ENCODE results near the gene EID2. TPM values are rescaled to one million over a fixed set of nuclear protein-coding genes. Genes with fewer than 3 reads are reported as not detected.

Gene EID2
- total and polyA plus RNA-seq, 4 donors, result 1.5 to 8.5 (median 4.5) TPM

GRCh38 chr19:39500543-39500942 is 39.4 kb downstream of the EID2 start:
- DNase-seq (ENCODE audit: low spot score), result no peak
- H3K27me3 ChIP-seq (ENCODE audit: control insufficient read depth in 4 of 4, insufficient read depth in 4 of 4, low read length in 3 of 4), result peaks cover 2 to 10% (median 7%) of the 10 kb centered on the region in 4 donors
- H3K9ac ChIP-seq (ENCODE audit: low read depth in 1 of 2, low read length in 2 of 2), result no peak overlapping the region
- no peak overlapping the region for H3K27ac ChIP-seq (ENCODE audit: low read depth in 1 of 2, low read length in 2 of 2)
- peaks cover 2 to 16% (median 9%) of the 10 kb centered on the region in 4 donors for H3K4me1 ChIP-seq (ENCODE audit: control insufficient read depth in 4 of 4, insufficient read depth in 4 of 4, low read length in 3 of 4)
- H3K9me3 ChIP-seq (ENCODE audit: control insufficient read depth in 4 of 4, low read length in 3 of 4), result no peaks in the 10 kb centered on the region
- no peaks in the 10 kb centered on the region for H3K36me3 ChIP-seq (ENCODE audit: control insufficient read depth in 4 of 4, insufficient read depth in 3 of 4, low read depth in 1 of 4, low read length in 3 of 4)
- no peak overlapping the region for H3K4me3 ChIP-seq (ENCODE audit: low read depth in 1 of 3, low read length in 3 of 3)
- no peak for TF ChIP-seq JUND (IDR thresholded peaks at IDR 0.05)
- no peak for TF ChIP-seq MAX (IDR thresholded peaks at IDR 0.05)
- TF ChIP-seq HNF4G (IDR thresholded peaks at IDR 0.05), result no peak
- no peak for TF ChIP-seq FOXA1 (IDR thresholded peaks at IDR 0.05)
- TF ChIP-seq NR2F2 (IDR thresholded peaks at IDR 0.05), result no peak
- WGBS, result 52% methylated on average over 4 of the region's 4 CpGs

- 78% methylated on average over 8 of the region's 8 CpGs for WGBS
- no peak overlapping the region for H3K4me3 ChIP-seq (ENCODE audit: low read depth in 1 of 3, low read length in 3 of 3)
- DNase-seq (ENCODE audit: low spot score), result no peak
- no peak for TF ChIP-seq RAD21 (IDR thresholded peaks at IDR 0.05)
- TF ChIP-seq, protein P1, sequence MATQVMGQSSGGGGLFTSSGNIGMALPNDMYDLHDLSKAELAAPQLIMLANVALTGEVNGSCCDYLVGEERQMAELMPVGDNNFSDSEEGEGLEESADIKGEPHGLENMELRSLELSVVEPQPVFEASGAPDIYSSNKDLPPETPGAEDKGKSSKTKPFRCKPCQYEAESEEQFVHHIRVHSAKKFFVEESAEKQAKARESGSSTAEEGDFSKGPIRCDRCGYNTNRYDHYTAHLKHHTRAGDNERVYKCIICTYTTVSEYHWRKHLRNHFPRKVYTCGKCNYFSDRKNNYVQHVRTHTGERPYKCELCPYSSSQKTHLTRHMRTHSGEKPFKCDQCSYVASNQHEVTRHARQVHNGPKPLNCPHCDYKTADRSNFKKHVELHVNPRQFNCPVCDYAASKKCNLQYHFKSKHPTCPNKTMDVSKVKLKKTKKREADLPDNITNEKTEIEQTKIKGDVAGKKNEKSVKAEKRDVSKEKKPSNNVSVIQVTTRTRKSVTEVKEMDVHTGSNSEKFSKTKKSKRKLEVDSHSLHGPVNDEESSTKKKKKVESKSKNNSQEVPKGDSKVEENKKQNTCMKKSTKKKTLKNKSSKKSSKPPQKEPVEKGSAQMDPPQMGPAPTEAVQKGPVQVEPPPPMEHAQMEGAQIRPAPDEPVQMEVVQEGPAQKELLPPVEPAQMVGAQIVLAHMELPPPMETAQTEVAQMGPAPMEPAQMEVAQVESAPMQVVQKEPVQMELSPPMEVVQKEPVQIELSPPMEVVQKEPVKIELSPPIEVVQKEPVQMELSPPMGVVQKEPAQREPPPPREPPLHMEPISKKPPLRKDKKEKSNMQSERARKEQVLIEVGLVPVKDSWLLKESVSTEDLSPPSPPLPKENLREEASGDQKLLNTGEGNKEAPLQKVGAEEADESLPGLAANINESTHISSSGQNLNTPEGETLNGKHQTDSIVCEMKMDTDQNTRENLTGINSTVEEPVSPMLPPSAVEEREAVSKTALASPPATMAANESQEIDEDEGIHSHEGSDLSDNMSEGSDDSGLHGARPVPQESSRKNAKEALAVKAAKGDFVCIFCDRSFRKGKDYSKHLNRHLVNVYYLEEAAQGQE (IDR thresholded peaks at IDR 0.05), result no peak
- TF ChIP-seq FOXA2 (IDR thresholded peaks at IDR 0.05), result no peak
- TF ChIP-seq JUND (IDR thresholded peaks at IDR 0.05), result no peak
- TF ChIP-seq CTCF (IDR thresholded peaks at IDR 0.05; ENCODE audit: low read depth, low read length, missing input control), result no peak
- TF ChIP-seq HNF4A (conservative IDR thresholded peaks at IDR 0.05), result no peak
- TF ChIP-seq NR2F2 (IDR thresholded peaks at IDR 0.05), result no peak
- TF ChIP-seq, protein P2, sequence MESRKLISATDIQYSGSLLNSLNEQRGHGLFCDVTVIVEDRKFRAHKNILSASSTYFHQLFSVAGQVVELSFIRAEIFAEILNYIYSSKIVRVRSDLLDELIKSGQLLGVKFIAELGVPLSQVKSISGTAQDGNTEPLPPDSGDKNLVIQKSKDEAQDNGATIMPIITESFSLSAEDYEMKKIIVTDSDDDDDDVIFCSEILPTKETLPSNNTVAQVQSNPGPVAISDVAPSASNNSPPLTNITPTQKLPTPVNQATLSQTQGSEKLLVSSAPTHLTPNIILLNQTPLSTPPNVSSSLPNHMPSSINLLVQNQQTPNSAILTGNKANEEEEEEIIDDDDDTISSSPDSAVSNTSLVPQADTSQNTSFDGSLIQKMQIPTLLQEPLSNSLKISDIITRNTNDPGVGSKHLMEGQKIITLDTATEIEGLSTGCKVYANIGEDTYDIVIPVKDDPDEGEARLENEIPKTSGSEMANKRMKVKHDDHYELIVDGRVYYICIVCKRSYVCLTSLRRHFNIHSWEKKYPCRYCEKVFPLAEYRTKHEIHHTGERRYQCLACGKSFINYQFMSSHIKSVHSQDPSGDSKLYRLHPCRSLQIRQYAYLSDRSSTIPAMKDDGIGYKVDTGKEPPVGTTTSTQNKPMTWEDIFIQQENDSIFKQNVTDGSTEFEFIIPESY (IDR thresholded peaks at IDR 0.05), result no peak
- H3K9ac ChIP-seq (ENCODE audit: low read depth in 1 of 2, low read length in 2 of 2), result no peak overlapping the region
- H3K9me3 ChIP-seq (ENCODE audit: control insufficient read depth in 4 of 4, low read length in 3 of 4), result no peaks in the 10 kb centered on the region
- H3K4me1 ChIP-seq (ENCODE audit: control insufficient read depth in 4 of 4, insufficient read depth in 4 of 4, low read length in 3 of 4), result peaks cover 2 to 16% (median 9%) of the 10 kb centered on the region in 4 donors
- no peak overlapping the region for H3K27ac ChIP-seq (ENCODE audit: low read depth in 1 of 2, low read length in 2 of 2)
- H3K27me3 ChIP-seq (ENCODE audit: control insufficient read depth in 4 of 4, insufficient read depth in 4 of 4, low read length in 3 of 4), result peaks cover 2 to 8% (median 7%) of the 10 kb centered on the region in 4 donors
- H3K36me3 ChIP-seq (ENCODE audit: control insufficient read depth in 4 of 4, insufficient read depth in 3 of 4, low read depth in 1 of 4, low read length in 3 of 4), result no peaks in the 10 kb centered on the region
Measured at GRCh38 chr19:39499932-39500331, 40.0 kb downstream of the EID2 start.
